K562 treated with DMSO at 1 percent for 24 hours (cell line): ENCODE measurements around the gene HEPACAM2. TPM values are rescaled to one million over a fixed set of nuclear protein-coding genes. Genes with fewer than 3 reads are reported as not detected.

Experiments used
- total RNA-seq: library from RNA; unstranded; fragments of 300-600 nt; gene quantifications from 2 replicates; pipeline ENCODE4 v1.2.3, GENCODE V29; 2022; ENCODE audit warnings: low read depth; ENCODE audit not compliant: insufficient read depth

HEPACAM2 gene
- total RNA-seq = 5.4 and 5.7 TPM in 2 replicates

GRCh38 chr7:93226310-93226709 is at the start of gene HEPACAM2:
Gene HEPACAM2 (minus strand): TSS chr7:93226469.

GRCh38 chr7:93231799-93232672 is 5.8 kb upstream of the HEPACAM2 start, which contains the start of gene VPS50:
Gene VPS50 (plus strand): TSS chr7:93232366. CDS start chr7:93232468, 102 bp downstream.

DNA sequence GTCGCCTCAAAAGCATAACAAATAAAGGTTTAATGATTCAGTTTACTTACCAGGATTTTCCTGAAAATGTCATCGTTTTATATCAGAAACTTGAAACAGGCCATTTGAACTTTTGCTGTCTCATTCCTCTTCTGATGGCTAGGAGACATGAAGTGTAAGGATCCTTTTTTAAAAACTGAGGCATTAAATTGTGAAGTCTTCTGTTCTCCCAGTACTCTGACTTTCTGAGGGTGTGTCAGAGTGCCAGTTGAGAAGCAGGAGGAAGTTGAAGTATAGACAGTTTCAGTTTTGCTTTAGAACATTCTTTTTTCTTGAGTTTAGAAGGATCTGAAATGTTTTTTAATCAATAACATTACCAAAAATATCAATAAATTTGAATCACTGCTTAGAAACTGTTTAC is 78.1 kb downstream of the HEPACAM2 start, which contains the start of gene SAMD9L:
Gene SAMD9L (minus strand): TSS at position 242 of the 400 bp plus-strand sequence. CDS start 12,414 bp downstream, outside the sequence.

Other genes starting within 250 kb of the HEPACAM2 start
- gene SAMD9, start 108.5 kb downstream of the HEPACAM2 start, total RNA-seq = 2.4 and 3.1 TPM in 2 replicates
- gene SAMD9L, start 78.1 kb downstream of the HEPACAM2 start, total RNA-seq = 0.78 and 2.7 TPM in 2 replicates
- 6.7 and 6.9 TPM in 2 replicates for gene VPS50, start 5.9 kb upstream of the HEPACAM2 start, total RNA-seq